Measurements from ENCODE around the gene PIK3C3.
"Not testable (repeated sequence)": the region's sequence is repeated elsewhere in the genome, so short reads cannot be mapped to it uniquely, and the experiment has no call there.

The PIK3C3 gene

GRCh38 chr18:42078711-42079110 lies 123.7 kb downstream of the PIK3C3 start:
- no peak for DNase-seq (ENCODE audit: low read depth)

- no peak for DNase-seq (ENCODE audit: low read depth)
Observed at GRCh38 chr18:42080340-42080739, 125.3 kb downstream of the PIK3C3 start.

- DNase-seq (ENCODE audit: low read depth): no peak
Observed at GRCh38 chr18:42082415-42083234, 127.6 kb downstream of the PIK3C3 start.

DNA sequence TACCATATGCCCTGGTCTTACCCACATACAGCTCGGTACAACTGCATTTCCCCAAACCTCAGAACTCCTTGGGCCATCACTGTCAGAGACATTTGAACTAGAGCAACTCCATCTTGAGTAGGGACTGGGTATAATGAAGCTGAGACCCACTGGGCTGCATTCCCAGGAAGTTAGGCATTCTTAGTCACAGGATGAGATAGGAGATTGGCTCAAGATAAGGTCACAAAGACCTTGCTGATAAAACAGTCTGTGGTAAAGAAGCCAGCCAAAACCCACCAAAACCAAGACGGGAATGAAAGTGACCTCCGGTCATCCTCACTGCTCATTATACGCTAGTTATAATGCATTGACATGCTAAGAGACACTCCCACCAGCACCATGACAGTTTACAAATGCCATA lies 131.3 kb downstream of the PIK3C3 start:
- no peak for DNase-seq (ENCODE audit: low read depth)

GRCh38 chr18:42087235-42087634 lies 132.2 kb downstream of the PIK3C3 start:
- DNase-seq (ENCODE audit: low read depth): no peak

GRCh38 chr18:42087876-42088275 lies 132.8 kb downstream of the PIK3C3 start:
- no peak for DNase-seq (ENCODE audit: low read depth)

DNA sequence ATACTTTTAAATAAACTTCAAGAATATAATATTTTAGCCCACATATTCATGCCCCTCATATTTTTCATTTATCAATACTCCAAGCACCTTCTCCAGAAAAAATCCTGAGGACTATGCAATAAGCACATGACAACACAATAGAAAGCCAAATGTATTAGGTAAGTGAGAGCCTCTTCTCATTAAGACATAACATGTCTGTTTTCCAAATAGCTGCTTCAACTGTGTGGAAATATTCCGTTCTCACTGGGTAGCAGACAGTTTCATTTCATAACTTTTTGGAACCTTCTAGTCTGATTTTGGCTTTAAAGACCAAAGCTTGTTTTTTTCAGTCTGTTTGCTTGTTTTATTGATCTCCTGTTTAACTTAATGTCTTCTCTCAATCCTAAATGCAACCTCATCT lies 137.8 kb downstream of the PIK3C3 start:
- no peak for DNase-seq (ENCODE audit: low read depth)

DNA sequence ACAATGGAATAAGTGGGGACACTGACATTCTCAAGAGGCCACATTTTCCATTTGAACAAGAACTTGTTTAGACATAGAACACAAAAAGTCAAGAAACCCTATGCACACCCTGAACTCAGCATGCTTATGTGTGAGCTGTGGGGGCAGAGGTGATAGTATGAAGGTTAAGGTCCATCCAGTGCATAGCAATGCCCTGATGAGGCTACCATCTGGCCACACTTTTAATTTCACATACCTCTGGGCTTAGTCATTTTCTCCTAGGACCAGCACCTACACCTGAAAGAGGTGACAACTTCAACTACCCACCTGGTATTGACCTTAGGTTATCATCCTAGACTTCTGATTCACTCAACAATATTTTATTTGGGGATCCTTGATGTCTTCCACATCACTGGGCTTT lies 139.8 kb downstream of the PIK3C3 start:
- DNase-seq (ENCODE audit: low read depth): no peak

DNA sequence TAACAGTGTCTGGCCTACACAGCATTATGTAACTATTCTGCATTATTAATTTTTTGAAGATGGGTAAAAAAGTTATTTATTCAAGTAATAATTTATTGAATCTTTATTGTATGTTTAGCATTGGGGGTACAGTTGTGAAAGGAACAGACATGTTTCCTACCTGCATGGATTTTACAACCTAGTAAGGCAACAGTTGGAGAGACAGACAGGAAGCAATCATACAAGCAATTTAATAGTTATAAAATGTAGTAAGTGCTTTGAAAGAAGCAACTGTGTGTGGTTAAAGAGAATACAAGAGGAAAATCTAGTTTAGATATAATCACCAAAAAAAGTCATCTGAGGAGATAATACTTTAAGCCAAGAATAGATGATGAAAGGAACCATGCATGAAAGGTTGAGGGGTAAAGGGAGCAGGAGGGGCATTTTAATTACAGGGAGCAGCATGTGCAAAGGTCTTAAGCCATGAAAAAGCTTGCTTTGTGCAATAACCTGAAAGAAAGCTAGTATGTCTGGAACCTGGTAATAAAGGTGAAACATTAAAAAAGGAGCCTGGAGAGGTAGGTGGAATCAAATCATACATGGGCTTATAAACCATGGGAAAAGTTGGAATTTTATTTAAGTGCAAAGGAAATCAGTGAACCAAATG lies 140.8 kb downstream of the PIK3C3 start:
- no peak for DNase-seq (ENCODE audit: low read depth)

DNA sequence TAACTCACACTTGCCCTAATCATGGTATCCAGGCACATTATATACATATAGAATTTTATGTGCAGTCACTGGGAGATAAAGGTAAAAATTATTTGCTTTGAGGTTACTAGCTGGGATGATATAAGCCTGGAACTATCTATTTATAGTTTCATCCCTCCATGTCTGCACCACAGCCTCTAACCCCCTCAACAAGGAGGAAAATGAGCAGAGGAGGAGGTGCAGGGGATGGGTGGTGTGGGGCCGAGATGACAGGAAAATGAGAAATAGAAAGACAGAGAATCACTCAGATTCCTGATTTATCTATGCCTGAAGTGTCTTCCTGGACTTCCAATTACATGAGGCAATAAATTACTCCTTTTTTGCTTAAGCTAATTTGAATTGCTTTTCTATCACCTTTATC lies 145.2 kb downstream of the PIK3C3 start:
- no peak for DNase-seq (ENCODE audit: low read depth)

DNA sequence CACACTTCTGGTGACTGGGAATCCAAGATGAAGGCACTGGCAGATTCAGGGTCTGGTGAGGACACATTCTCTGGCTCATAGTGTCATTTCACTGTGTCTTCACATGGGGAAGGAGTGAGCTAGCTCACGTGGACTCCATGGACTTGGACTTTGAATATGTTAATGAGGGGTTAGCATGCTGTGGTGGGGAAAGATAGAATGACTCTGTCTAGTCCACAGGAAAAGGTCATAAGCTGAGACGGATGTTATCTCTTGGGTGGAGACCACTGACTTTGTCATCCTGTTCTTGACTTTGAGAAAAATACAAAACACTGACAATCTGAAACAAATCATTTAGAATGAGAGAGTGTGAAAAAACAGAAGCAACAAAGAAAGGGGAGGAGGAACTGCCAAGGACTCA lies 145.9 kb downstream of the PIK3C3 start:
- no peak for DNase-seq (ENCODE audit: low read depth)

DNA sequence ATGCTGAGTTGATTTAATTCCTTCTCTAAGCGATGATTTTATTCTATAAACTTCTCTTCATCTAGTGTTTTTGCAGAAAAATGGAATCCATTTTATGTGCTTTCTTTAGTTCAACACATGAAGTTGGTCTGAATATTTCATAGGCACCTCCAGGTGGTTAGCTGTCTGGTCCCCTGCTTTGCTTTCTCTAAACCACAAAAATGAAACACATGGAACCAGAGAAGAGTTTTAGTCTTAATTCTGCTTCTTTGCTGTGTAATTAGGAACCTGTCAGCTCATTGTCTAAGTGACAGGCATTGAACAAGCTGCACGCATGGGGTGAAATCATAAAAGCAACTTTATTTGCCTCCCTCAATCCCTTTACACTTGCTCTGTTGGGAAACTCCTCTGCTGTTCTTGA lies 150.4 kb downstream of the PIK3C3 start:
- DNase-seq (ENCODE audit: low read depth): no peak

GRCh38 chr18:42106784-42107183 lies 151.8 kb downstream of the PIK3C3 start:
- no peak for DNase-seq (ENCODE audit: low read depth)

- no peak for DNase-seq (ENCODE audit: low read depth)
Observed at GRCh38 chr18:42107287-42107686, 152.3 kb downstream of the PIK3C3 start.

- DNase-seq (ENCODE audit: low read depth): no peak
Observed at GRCh38 chr18:42107691-42108450, 152.8 kb downstream of the PIK3C3 start.

GRCh38 chr18:42112147-42112546 lies 157.1 kb downstream of the PIK3C3 start:
- not testable (repeated sequence) for DNase-seq (ENCODE audit: low read depth)

DNA sequence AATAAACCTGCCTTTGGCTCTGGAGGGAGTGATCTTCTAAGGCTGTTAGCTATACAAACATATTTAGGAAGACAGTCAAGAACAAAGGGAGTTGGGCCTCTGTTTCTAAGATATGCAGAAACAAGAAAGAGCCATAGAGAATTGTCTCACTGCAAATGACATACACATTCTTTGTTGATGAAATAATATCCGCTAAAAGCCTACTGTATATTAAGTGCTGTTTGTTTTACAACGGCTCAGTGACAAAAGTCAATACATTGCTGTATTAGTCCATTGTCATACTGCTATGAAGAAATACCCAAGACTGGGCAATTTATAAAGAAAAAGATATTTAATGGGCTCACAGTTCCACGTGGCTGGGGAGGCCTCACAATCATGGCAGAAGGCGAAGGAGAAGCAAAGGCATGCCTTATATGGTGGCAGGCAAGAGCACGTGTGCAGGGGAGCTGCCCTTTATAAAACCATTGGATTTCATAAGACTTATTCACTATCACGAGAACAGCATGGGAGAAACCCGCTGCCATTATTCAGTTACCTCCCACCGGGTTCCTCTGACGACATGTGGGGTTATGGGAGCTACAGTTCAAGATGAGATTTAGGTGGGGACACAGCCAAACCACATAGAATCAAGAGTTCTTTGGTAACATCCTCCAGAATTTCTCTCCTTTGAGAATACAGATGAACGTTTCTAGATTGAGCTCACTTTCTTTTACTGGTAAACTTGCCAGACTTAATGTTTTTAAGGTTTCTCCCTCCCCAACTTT lies 157.8 kb downstream of the PIK3C3 start:
- no peak for DNase-seq (ENCODE audit: low read depth)

GRCh38 chr18:42113529-42114191 lies 158.6 kb downstream of the PIK3C3 start:
- DNase-seq (ENCODE audit: low read depth): no peak

- peak; percentile 20 for DNase-seq (ENCODE audit: low read depth)
Observed at GRCh38 chr18:42114310-42114943, 159.4 kb downstream of the PIK3C3 start.

DNA sequence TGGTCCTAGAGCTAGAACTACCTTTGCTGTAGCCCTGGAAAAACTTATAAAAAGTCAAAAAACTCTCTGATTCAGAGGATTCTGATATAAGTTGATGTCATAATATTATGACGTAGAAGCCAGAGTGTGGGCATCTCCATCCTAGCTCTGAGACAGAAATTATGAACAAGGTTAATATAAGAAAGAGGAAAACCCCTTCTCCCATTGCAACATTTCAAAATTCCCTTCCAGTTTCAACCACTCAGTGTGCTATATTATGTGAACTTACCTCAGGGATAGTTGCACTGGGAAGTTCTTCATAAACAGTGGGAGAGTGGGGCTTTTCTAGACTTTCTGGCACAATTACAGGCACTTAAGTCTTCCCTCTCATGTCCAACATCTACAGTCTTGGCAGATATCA lies 171.6 kb downstream of the PIK3C3 start:
- no peak for DNase-seq (ENCODE audit: low read depth)

Measured in HS-5 (cell line).